Measurements from ENCODE around the gene DIPK2A. TPM values are rescaled to one million over a fixed set of nuclear protein-coding genes. Genes with fewer than 3 reads are reported as not detected.

Gene DIPK2A
- total RNA-seq, 2 experiments from 2014 or later = 17.5 to 18.2 TPM

GRCh38 chr3:143950810-143951209 lies 20.8 kb upstream of the DIPK2A start:
- H3K27ac Mint-ChIP-seq = no peak overlapping the region
- Histone ChIP-seq H3K9me3 (ENCODE audit: control insufficient read depth in 1 of 2, insufficient read depth in 1 of 2, low read length in 2 of 2) (no peaks in the 10 kb centered on the region), H3K4me1 (ENCODE audit: insufficient read depth, low read length) (no peaks in the 10 kb centered on the region), H3K4me3 (ENCODE audit: low read length) (no peak overlapping the region), H3K27me3 (ENCODE audit: control insufficient read depth in 1 of 2, insufficient read depth in 2 of 2, low read length in 2 of 2) (no peaks in the 10 kb centered on the region), H3K36me3 (ENCODE audit: insufficient read depth, low read length) (no peaks in the 10 kb centered on the region), H3K27ac (ENCODE audit: low read depth in 1 of 2, low read length in 2 of 2) (no peak overlapping the region)
- CTCF ChIA-PET = interaction anchor here (1.0 kb wide), 1 partner anchor 24 kb away, joined by 3 read pairs; no protein-coding TSS in a partner anchor
- POLR2A ChIA-PET = no interaction called here
- DNase-seq = no peak
- TF ChIP-seq CTCF (IDR thresholded peaks at IDR 0.05) = no peak
- no peak for ATAC-seq (ENCODE audit: poor library complexity)
- H3K27me3 Mint-ChIP-seq = no peaks in the 10 kb centered on the region
- H3K4me1 Mint-ChIP-seq (ENCODE audit: low read depth) = no peaks in the 10 kb centered on the region
- intact Hi-C loops (cut with DNase I, micrococcal nuclease) = loop anchor here (1.0 to 2.0 kb wide), 2 partner anchors 176 kb away; no protein-coding TSS in a partner anchor
- H3K4me3 Mint-ChIP-seq = no peak overlapping the region
- no peaks in the 10 kb centered on the region for H3K9me3 Mint-ChIP-seq
- H3K36me3 Mint-ChIP-seq (ENCODE audit: low read depth) = no peaks in the 10 kb centered on the region

DNA sequence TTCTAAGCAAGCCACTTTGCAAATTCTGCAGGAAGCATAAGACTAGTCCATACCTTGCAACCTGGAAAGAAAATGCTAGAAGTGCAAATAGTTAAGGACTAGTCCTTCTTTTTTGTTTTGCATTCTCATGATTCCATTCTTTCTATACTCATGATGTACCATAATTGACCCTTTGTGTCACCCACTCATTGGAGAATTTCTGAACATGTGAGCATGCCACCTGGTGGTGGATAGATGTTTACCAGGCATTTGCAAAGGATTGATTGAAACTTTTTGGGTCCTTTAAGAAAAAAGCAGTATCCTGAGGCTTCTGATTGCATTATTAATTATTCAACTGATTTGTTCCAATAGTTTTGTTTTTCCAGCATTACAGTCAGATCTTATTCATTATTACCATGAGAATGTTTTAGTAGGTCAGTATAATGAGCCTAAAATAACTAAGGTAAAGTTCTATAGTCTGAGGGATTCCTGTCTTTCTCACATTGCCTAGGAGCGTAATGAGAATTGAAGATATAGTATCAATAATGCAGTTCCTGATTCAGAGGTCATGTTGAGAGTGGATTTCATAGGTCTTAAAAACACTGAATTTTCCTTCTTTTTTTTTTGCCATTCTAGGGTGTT lies 20.2 kb upstream of the DIPK2A start:
- H3K27ac Mint-ChIP-seq = no peak overlapping the region
- H3K4me3 Mint-ChIP-seq = no peak overlapping the region
- ChIA-PET POLR2A (interaction anchor here (1.5 kb wide), 1 partner anchor 20 kb away, joined by 3 read pairs; the partner anchor contains the start of gene DIPK2A), CTCF (interaction anchor here (0.7 to 1.0 kb wide), 2 partner anchors 24 to 184 kb away, joined by 3 read pairs; no protein-coding TSS in a partner anchor)
- no peaks in the 10 kb centered on the region for H3K27me3 Mint-ChIP-seq
- Histone ChIP-seq H3K36me3 (ENCODE audit: insufficient read depth, low read length) (no peaks in the 10 kb centered on the region), H3K4me1 (ENCODE audit: insufficient read depth, low read length) (no peaks in the 10 kb centered on the region), H3K27ac (ENCODE audit: low read depth in 1 of 2, low read length in 2 of 2) (no peak overlapping the region), H3K27me3 (ENCODE audit: control insufficient read depth in 1 of 2, insufficient read depth in 2 of 2, low read length in 2 of 2) (no peaks in the 10 kb centered on the region), H3K9me3 (ENCODE audit: control insufficient read depth in 1 of 2, insufficient read depth in 1 of 2, low read length in 2 of 2) (no peaks in the 10 kb centered on the region), H3K4me3 (ENCODE audit: low read length) (no peak overlapping the region)
- H3K9me3 Mint-ChIP-seq = no peaks in the 10 kb centered on the region
- peak; percentile 43 for ATAC-seq (ENCODE audit: poor library complexity)
- intact Hi-C loops (cut with DNase I, micrococcal nuclease) = loop anchor here (1.0 to 2.0 kb wide), 2 partner anchors 176 to 177 kb away; no protein-coding TSS in a partner anchor
- no peaks in the 10 kb centered on the region for H3K36me3 Mint-ChIP-seq (ENCODE audit: low read depth)
- peak; percentile 71 for TF ChIP-seq CTCF (IDR thresholded peaks at IDR 0.05)
- no peaks in the 10 kb centered on the region for H3K4me1 Mint-ChIP-seq (ENCODE audit: low read depth)
- DNase-seq = peak in 7 of 14 experiments; percentile 3 to 63 (median 37)

DNA sequence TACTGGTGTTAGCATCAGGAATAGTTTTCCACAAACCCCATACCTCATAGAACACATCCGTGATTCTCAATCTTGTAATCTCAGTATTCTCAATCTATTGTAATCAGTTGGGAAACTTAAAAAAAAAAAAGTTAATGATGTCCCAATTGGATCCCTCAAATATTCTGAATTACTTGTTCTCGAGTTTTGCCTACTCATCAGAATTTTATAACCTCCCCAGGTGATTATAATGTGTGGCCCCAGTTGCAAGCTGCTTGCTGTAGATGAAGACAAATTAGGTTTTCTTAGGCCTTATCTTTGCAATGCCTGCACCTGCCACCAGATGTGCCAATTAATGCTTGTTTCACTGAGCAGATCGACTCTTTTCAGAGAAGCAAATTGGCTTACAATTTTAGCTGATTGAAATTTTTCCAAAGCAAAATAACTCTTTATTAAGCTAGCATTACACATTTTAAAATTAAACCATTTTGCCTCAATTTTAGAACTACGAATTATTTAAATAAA lies 19.0 kb upstream of the DIPK2A start:
- no peak for TF ChIP-seq CTCF (IDR thresholded peaks at IDR 0.05)
- POLR2A ChIA-PET = interaction anchor here (1.5 kb wide), 1 partner anchor 19 kb away, joined by 3 read pairs; the partner anchor contains the start of gene DIPK2A
- Mint-ChIP-seq H3K27me3 (no peaks in the 10 kb centered on the region), H3K4me1 (ENCODE audit: low read depth) (no peaks in the 10 kb centered on the region), H3K4me3 (no peak overlapping the region), H3K27ac (no peak overlapping the region), H3K9me3 (no peaks in the 10 kb centered on the region), H3K36me3 (ENCODE audit: low read depth) (no peaks in the 10 kb centered on the region)
- Histone ChIP-seq H3K27me3 (ENCODE audit: control insufficient read depth in 1 of 2, insufficient read depth in 2 of 2, low read length in 2 of 2) (no peaks in the 10 kb centered on the region), H3K4me3 (ENCODE audit: low read length) (no peak overlapping the region), H3K27ac (ENCODE audit: low read depth in 1 of 2, low read length in 2 of 2) (no peak overlapping the region), H3K9me3 (ENCODE audit: control insufficient read depth in 1 of 2, insufficient read depth in 1 of 2, low read length in 2 of 2) (no peaks in the 10 kb centered on the region), H3K36me3 (ENCODE audit: insufficient read depth, low read length) (no peaks in the 10 kb centered on the region), H3K4me1 (ENCODE audit: insufficient read depth, low read length) (no peaks in the 10 kb centered on the region)
- CTCF ChIA-PET = interaction anchor here (0.7 to 1.4 kb wide), 2 partner anchors 17 to 185 kb away, joined by 3 read pairs; no protein-coding TSS in a partner anchor
- DNase-seq (no peak), ATAC-seq (ENCODE audit: poor library complexity) (no peak)
- intact Hi-C loops (cut with DNase I, micrococcal nuclease) = no loop called here
